ENCODE measurements around the gene CDH8.

- no peak for TF ChIP-seq POLR2A (IDR thresholded peaks at IDR 0.05; ENCODE audit: low read depth, low read length)
- no peak for TF ChIP-seq POLR2AphosphoS5 (IDR thresholded peaks at IDR 0.05; ENCODE audit: low read depth, low read length)
These were observed 212.9 kb downstream of the CDH8 start for GRCh38 chr16:61823326-61823725.
